B cell (primary cell): ENCODE results near the gene PCDHGB1. TPM values are rescaled to one million over a fixed set of nuclear protein-coding genes. Genes with fewer than 3 reads are reported as not detected.

ENCODE experiments used
- ATAC-seq: fragments of 200-7000 bp; cut with Tn5 transposase; one replicate; pipeline ENCODE4 v1.10.0; 2021; ENCODE audit warnings: low read depth, mild to moderate bottlenecking, moderate number of reproducible peaks, moderate library complexity
- CTCF ChIA-PET: fragments of 350-600 bp; sonication (Branson Sonifier 250); formaldehyde crosslinking; loops from one replicate; lab custom pipeline; 2021; ENCODE audit warnings: antibody characterized with exemption, inconsistent platforms; lab: Charles Lee
- POLR2A ChIA-PET: fragments of 350-600 bp; sonication (Branson Sonifier 250); formaldehyde crosslinking; loops from one replicate; lab custom pipeline; 2021; ENCODE audit warnings: antibody characterized with exemption; lab: Charles Lee
- DNase-seq: peaks from one replicate; pipeline ENCODE4 v3.0.0; 2013
- H2AFZ ChIP-seq: 2 replicates; pipeline ENCODE4 v1.6.1; 2012; ENCODE audit warnings: mild to moderate bottlenecking, low read depth, low read length; ENCODE audit not compliant: insufficient read depth, poor library complexity, severe bottlenecking
- H3K27ac ChIP-seq, 2 donors: 1 replicate in 1 of 2; 2 replicates in 1 of 2; pipeline ENCODE4 v1.5.1; 2012 to 2013; ENCODE audit warnings: low read length in 2 of 2, mild to moderate bottlenecking in 2 of 2, moderate library complexity in 1 of 2
- H3K27me3 ChIP-seq, 4 experiments: fragments of 200-600 bp in 1 of 4; sonication (generic) in 1 of 4; replicated peaks in 1 of 4; 1 replicate in 2 of 4; 2 replicates in 2 of 4; pipeline versions ENCODE4 v1.6.1 to v1.7.0; 2013 to 2016; ENCODE audit warnings: low read length in 3 of 4, mild to moderate bottlenecking in 2 of 4, mixed read lengths in 1 of 4, moderate library complexity in 1 of 4; ENCODE audit not compliant: insufficient read depth in 4 of 4, control insufficient read depth in 3 of 4; ENCODE audit errors: control extremely low read depth in 1 of 4
- H3K36me3 ChIP-seq, 2 experiments: replicated peaks in 1 of 2; 1 replicate in 1 of 2; 2 replicates in 1 of 2; pipeline versions ENCODE4 v1.6.1 to v1.7.1; 2013; ENCODE audit warnings: low read length in 1 of 2; ENCODE audit not compliant: insufficient read depth in 2 of 2, control insufficient read depth in 1 of 2; ENCODE audit errors: control extremely low read depth in 1 of 2, extremely low read depth in 1 of 2
- H3K4me1 ChIP-seq, 2 donors: fragments of 200-600 bp in 1 of 2; sonication (generic) in 1 of 2; 1 replicate in 1 of 2; 2 replicates in 1 of 2; pipeline versions ENCODE4 v1.5.1 to v1.6.1; 2013 to 2017; ENCODE audit warnings: low read length in 2 of 2; ENCODE audit not compliant: control insufficient read depth in 2 of 2, insufficient read depth in 2 of 2
- H3K4me2 ChIP-seq: replicated peaks from 2 replicates; pipeline ENCODE3; 2012; ENCODE audit warnings: mild to moderate bottlenecking, low read depth, low read length; ENCODE audit not compliant: poor library complexity, severe bottlenecking
- H3K4me3 ChIP-seq, 5 experiments: fragments of 200-600 bp in 1 of 5; sonication (generic) in 1 of 5; 1 replicate in 3 of 5; 2 replicates in 2 of 5; pipeline versions ENCODE4 v1.5.1 to v1.7.0; 2011 to 2016; ENCODE audit warnings: low read length in 4 of 5, mild to moderate bottlenecking in 4 of 5, low read depth in 2 of 5, control low read depth in 1 of 5, moderate library complexity in 1 of 5; ENCODE audit not compliant: insufficient read depth in 1 of 5; ENCODE audit errors: control extremely low read depth in 1 of 5, extremely low read depth in 1 of 5
- H3K79me2 ChIP-seq: fragments of 200-600 bp; sonication (generic); one replicate; pipeline ENCODE4 v1.6.0; 2016; ENCODE audit warnings: low read length; ENCODE audit not compliant: control insufficient read depth, insufficient read depth
- H3K9ac ChIP-seq: fragments of 200-600 bp; sonication (generic); 2 replicates; pipeline ENCODE4 v1.6.1; 2017; ENCODE audit warnings: mild to moderate bottlenecking, low read length, moderate library complexity
- H3K9me3 ChIP-seq, 3 donors: one replicate each; pipeline versions ENCODE4 v1.6.1 to v1.7.1; 2013; ENCODE audit warnings: low read length in 2 of 3; ENCODE audit not compliant: control insufficient read depth in 2 of 3, insufficient read depth in 1 of 3; ENCODE audit errors: control extremely low read depth in 1 of 3
- H4K20me1 ChIP-seq: 2 replicates; pipeline ENCODE4 v1.6.0; 2012; ENCODE audit warnings: mild to moderate bottlenecking, low read length; ENCODE audit not compliant: insufficient read depth, control insufficient read depth, poor library complexity, severe bottlenecking
- H3K27ac Mint-ChIP-seq: one replicate; pipeline ENCODE4 v1.8.0; 2021; ENCODE audit warnings: mixed read lengths
- H3K27me3 Mint-ChIP-seq: one replicate; pipeline ENCODE4 v1.8.0; 2021; ENCODE audit warnings: mixed read lengths
- H3K4me1 Mint-ChIP-seq: one replicate; pipeline ENCODE4 v1.8.0; 2021; ENCODE audit warnings: mixed read lengths
- H3K4me3 Mint-ChIP-seq: one replicate; pipeline ENCODE4 v1.8.0; 2021; ENCODE audit warnings: mixed read lengths
- H3K9me3 Mint-ChIP-seq: one replicate; pipeline ENCODE4 v1.8.0; 2022; ENCODE audit warnings: mixed read lengths; ENCODE audit not compliant: insufficient read depth
- CTCF ChIP-seq: fragments of 200-600 bp; IDR thresholded peaks from one replicate; pipeline ENCODE4 v1.8.0; 2022; ENCODE audit warnings: antibody characterized with exemption, mild to moderate bottlenecking
- EZH2 ChIP-seq: IDR thresholded peaks from 2 replicates; pipeline ENCODE4 v1.6.1; 2012; ENCODE audit warnings: borderline replicate concordance, low read depth, mild to moderate bottlenecking, moderate library complexity, low read length; ENCODE audit not compliant: insufficient read depth, poor library complexity, severe bottlenecking
- WGBS: methylation state at CpG from one replicate; pipeline ENCODE4 v1.1.5; 2013; ENCODE audit warnings: missing lambda C conversion rate; ENCODE audit not compliant: insufficient coverage; 5-methylcytosine and 5-hydroxymethylcytosine counted together
- intact Hi-C: fragments of 100-400 bp; cut with micrococcal nuclease; formaldehyde crosslinking; loops from one replicate; pipeline ENCODE4 v1.10.0; 2022
- polyA plus RNA-seq: library from polyadenylated mRNA; depleted of rRNA; stranded (reverse); fragments of >200 nt; gene quantifications from 2 replicates; pipeline ENCODE4 v1.2.3, GENCODE V29; 2012
- total RNA-seq, 2 donors: library from RNA; stranded (reverse); fragments of 120-200 nt in 1 of 2; gene quantifications; 1 replicate in 1 of 2; 2 replicates in 1 of 2; pipeline versions ENCODE4 v1.2.3 to v1.2.4, GENCODE V29; 2013 to 2022

The PCDHGB1 gene
- total and polyA plus RNA-seq, 2 donors (not counting 1 experiment from before 2014, with no cell fraction given) = 0.10 to 0.69 TPM

- peaks cover 56% of the 10 kb centered on the region for H3K27me3 Mint-ChIP-seq
- peaks cover 5% of the 10 kb centered on the region for H3K9me3 Mint-ChIP-seq
- peaks cover 0 to 5% of the 10 kb centered on the region in 2 donors for H3K4me1 ChIP-seq
Measured at GRCh38 chr5:141343953-141344463, 5.9 kb upstream of the PCDHGB1 start.

More at GRCh38 chr5:141343953-141344463, 5.9 kb upstream of the PCDHGB1 start:
- ATAC-seq (no peak), DNase-seq (no peak)
- no peak overlapping the region for H2AFZ ChIP-seq
- intact Hi-C loops = no loop called here
- peaks cover 0 to 54% (median 27%) of the 10 kb centered on the region in 4 experiments for H3K27me3 ChIP-seq
- H3K27ac Mint-ChIP-seq = no peak overlapping the region
- H3K9me3 ChIP-seq = peaks cover 0 to 55% (median 38%) of the 10 kb centered on the region in 3 donors
- CTCF ChIA-PET = interaction anchor here (1.6 to 1.7 kb wide), 2 partner anchors 15 to 24 kb away, joined by 5 read pairs; partner anchors contain the start of genes PCDHGA1 and TAF7
- H4K20me1 ChIP-seq = no peaks in the 10 kb centered on the region
- 42% methylated on average over 26 of the region's 31 CpGs for WGBS
- H3K4me2 ChIP-seq = peak overlapping the region; percentile 5
- no peaks in the 10 kb centered on the region for H3K36me3 ChIP-seq
- no peaks in the 10 kb centered on the region for H3K79me2 ChIP-seq
- peak overlapping the region; percentile 41 for H3K4me3 Mint-ChIP-seq
- H3K4me3 ChIP-seq = no peak overlapping the region
- TF ChIP-seq EZH2 (no peak), CTCF (peak; percentile 4)
- H3K27ac ChIP-seq = no peak overlapping the region
- no peak overlapping the region for H3K9ac ChIP-seq
- POLR2A ChIA-PET = no interaction called here
- H3K4me1 Mint-ChIP-seq = no peaks in the 10 kb centered on the region
